HuH-7.5 (cell line): ENCODE measurements around the gene SLC39A3.

Experiments used
- DNase-seq: peaks from one replicate; pipeline ENCODE4 v3.0.0; 2011; ENCODE audit warnings: low spot score

Gene SLC39A3

GRCh38 chr19:2768365-2769132, 28.7 kb upstream of the SLC39A3 start:
- DNase-seq, result no peak

GRCh38 chr19:2767688-2768087, 27.9 kb upstream of the SLC39A3 start:
- DNase-seq, result no peak

GRCh38 chr19:2766594-2767372, 27.0 kb upstream of the SLC39A3 start:
- DNase-seq, result no peak

- no peak for DNase-seq
Measured at GRCh38 chr19:2765376-2765775, 25.6 kb upstream of the SLC39A3 start.

- DNase-seq, result no peak
Measured at GRCh38 chr19:2764945-2765344, 25.1 kb upstream of the SLC39A3 start.

- DNase-seq, result no peak
Measured at GRCh38 chr19:2763687-2764086, 23.9 kb upstream of the SLC39A3 start.

- no peak for DNase-seq
Measured at GRCh38 chr19:2762783-2763496, 23.1 kb upstream of the SLC39A3 start.

- DNase-seq, result no peak
Measured at GRCh38 chr19:2761876-2762782, 22.3 kb upstream of the SLC39A3 start.

GRCh38 chr19:2761309-2761677, 21.5 kb upstream of the SLC39A3 start:
- DNase-seq, result no peak

- no peak for DNase-seq
Measured at GRCh38 chr19:2759965-2760364, 20.1 kb upstream of the SLC39A3 start.

- DNase-seq, result no peak
Measured at GRCh38 chr19:2759362-2759761, 19.5 kb upstream of the SLC39A3 start.

- DNase-seq, result no peak
Measured at GRCh38 chr19:2758601-2759313, 18.9 kb upstream of the SLC39A3 start.

GRCh38 chr19:2756921-2757881, 17.4 kb upstream of the SLC39A3 start:
- DNase-seq, result no peak

- no peak for DNase-seq
Measured at GRCh38 chr19:2756477-2756876, 16.7 kb upstream of the SLC39A3 start.

GRCh38 chr19:2755811-2756210, 16.0 kb upstream of the SLC39A3 start:
- no peak for DNase-seq

- no peak for DNase-seq
Measured at GRCh38 chr19:2755448-2755705, 15.6 kb upstream of the SLC39A3 start.

GRCh38 chr19:2754659-2755447, 15.0 kb upstream of the SLC39A3 start:
- DNase-seq, result no peak

GRCh38 chr19:2751438-2751830, 11.6 kb upstream of the SLC39A3 start:
- no peak for DNase-seq

GRCh38 chr19:2750808-2751437, 11.1 kb upstream of the SLC39A3 start:
- DNase-seq, result no peak
